ENCODE measurements around the gene GABRG3.

The GABRG3 gene

DNA sequence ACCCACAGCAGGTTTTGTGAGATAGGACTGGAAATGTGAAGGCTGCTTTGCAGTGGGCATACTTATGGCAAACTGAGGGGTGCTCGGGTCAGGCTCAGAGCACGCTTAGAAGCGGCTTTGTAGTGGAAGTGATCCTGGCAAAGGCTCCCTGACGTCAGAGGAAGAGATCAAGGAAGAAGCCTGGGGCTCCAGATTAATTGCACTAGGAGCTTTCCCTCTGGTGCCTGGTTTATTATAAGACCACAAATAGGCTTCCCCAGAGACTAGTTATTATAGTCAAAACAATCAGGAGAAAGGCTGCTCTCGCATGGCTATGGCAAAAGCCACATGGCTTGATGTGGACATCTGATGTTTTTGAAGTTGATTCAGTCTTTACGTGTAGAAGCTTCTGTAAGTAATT is 515.1 kb downstream of the GABRG3 start:
- TF ChIP-seq, protein P1, sequence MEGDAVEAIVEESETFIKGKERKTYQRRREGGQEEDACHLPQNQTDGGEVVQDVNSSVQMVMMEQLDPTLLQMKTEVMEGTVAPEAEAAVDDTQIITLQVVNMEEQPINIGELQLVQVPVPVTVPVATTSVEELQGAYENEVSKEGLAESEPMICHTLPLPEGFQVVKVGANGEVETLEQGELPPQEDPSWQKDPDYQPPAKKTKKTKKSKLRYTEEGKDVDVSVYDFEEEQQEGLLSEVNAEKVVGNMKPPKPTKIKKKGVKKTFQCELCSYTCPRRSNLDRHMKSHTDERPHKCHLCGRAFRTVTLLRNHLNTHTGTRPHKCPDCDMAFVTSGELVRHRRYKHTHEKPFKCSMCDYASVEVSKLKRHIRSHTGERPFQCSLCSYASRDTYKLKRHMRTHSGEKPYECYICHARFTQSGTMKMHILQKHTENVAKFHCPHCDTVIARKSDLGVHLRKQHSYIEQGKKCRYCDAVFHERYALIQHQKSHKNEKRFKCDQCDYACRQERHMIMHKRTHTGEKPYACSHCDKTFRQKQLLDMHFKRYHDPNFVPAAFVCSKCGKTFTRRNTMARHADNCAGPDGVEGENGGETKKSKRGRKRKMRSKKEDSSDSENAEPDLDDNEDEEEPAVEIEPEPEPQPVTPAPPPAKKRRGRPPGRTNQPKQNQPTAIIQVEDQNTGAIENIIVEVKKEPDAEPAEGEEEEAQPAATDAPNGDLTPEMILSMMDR (IDR thresholded peaks at IDR 0.05; ENCODE audit: extremely low read depth, insufficient read depth, missing control alignments), result no peak
- DNase-seq (ENCODE audit: low spot score), result no peak
- in situ Hi-C loops (cut with MboI; ENCODE audit: low pct_unique_long_range_greater_than_20kb, low sequenced_read_pairs, unreplicated experiment), result no loop called here

- TF ChIP-seq, protein P1 (IDR thresholded peaks at IDR 0.05; ENCODE audit: extremely low read depth, insufficient read depth, missing control alignments), result no peak
- DNase-seq (ENCODE audit: low spot score), result no peak
- in situ Hi-C loops (cut with MboI; ENCODE audit: low pct_unique_long_range_greater_than_20kb, low sequenced_read_pairs, unreplicated experiment), result no loop called here
Observed at GRCh38 chr15:27486683-27487647, 516.0 kb downstream of the GABRG3 start.

DNA sequence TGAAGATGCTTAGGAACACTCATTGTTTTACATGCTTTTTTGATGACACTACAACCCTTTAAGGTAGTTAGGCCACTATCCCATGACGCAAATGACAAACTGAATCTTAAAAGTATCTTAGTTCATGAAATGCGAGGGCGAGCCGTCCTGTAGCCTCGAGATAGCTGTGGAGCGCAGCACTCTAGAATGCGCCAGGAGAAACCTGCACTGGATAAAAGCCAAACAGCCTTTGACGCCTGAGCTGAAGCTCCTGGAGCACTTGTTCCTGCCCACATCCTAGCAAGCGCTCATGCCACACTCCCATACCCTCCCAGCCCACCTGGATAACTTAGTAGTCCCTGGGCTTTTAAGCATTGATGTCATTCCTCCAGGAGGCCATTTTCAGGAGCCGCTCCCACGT is 516.9 kb downstream of the GABRG3 start:
- in situ Hi-C loops (cut with MboI; ENCODE audit: low pct_unique_long_range_greater_than_20kb, low sequenced_read_pairs, unreplicated experiment), result no loop called here
- DNase-seq (ENCODE audit: low spot score), result no peak
- TF ChIP-seq, protein P1 (IDR thresholded peaks at IDR 0.05; ENCODE audit: extremely low read depth, insufficient read depth, missing control alignments), result no peak

GRCh38 chr15:27490867-27491595 is 520.0 kb downstream of the GABRG3 start:
- DNase-seq (ENCODE audit: low spot score), result no peak
- in situ Hi-C loops (cut with MboI; ENCODE audit: low pct_unique_long_range_greater_than_20kb, low sequenced_read_pairs, unreplicated experiment), result no loop called here
- TF ChIP-seq, protein P1 (IDR thresholded peaks at IDR 0.05; ENCODE audit: extremely low read depth, insufficient read depth, missing control alignments), result no peak

GRCh38 chr15:27491666-27492621 is 521.0 kb downstream of the GABRG3 start:
- in situ Hi-C loops (cut with MboI; ENCODE audit: low pct_unique_long_range_greater_than_20kb, low sequenced_read_pairs, unreplicated experiment), result no loop called here
- TF ChIP-seq, protein P1 (IDR thresholded peaks at IDR 0.05; ENCODE audit: extremely low read depth, insufficient read depth, missing control alignments), result no peak
- no peak for DNase-seq (ENCODE audit: low spot score)
